K562 (cell line): ENCODE data around the gene SORCS2. TPM values are rescaled to one million over a fixed set of nuclear protein-coding genes. Genes with fewer than 3 reads are reported as not detected.

Experiments
- ATAC-seq: fragments of 200-7000 bp; cut with Tn5 transposase; 3 replicates; pipeline ENCODE4 v1.9.1; 2020; ENCODE audit warnings: moderate library complexity
- BruUV-seq: library from RNA; stranded (reverse); fragments of 400-500 nt; replicated peaks from 2 replicates; lab custom pipeline; 2021; lab: Mats Ljungman, UMichigan
- CTCF ChIA-PET: fragments of 300-600 bp; formaldehyde crosslinking; extraction: SDS; loops from one replicate; lab custom pipeline; 2021; ENCODE audit warnings: low intra/inter-chr PET ratio; lab: Yijun Ruan, JAX
- POLR2A ChIA-PET: fragments of 300-600, 350-650 bp; sonication (Branson Sonifier 250); formaldehyde crosslinking; extraction: SDS; loops from one replicate; lab custom pipeline; 2021; ENCODE audit warnings: antibody characterized with exemption, inconsistent platforms; lab: Yijun Ruan, JAX
- DNase-seq, 4 experiments: peaks; one replicate each; pipeline versions ENCODE4 v3.0.0 to v3.0.0-alpha.2; 2011 to 2018; ENCODE audit warnings: low spot score in 3 of 4, mixed read lengths in 3 of 4; ENCODE audit errors: extremely low read depth in 1 of 4
- FAIRE-seq: peaks from 2 replicates; lab custom pipeline; 2011; peaks lifted over from hg19 to GRCh38; lab: Jason Lieb, UNC
- H2AFZ ChIP-seq: 2 replicates; pipeline ENCODE4 v1.6.0; 2011; ENCODE audit warnings: low read depth, low read length, control low read depth, inconsistent platforms
- H3K27ac ChIP-seq: fragments of 200-600 bp; 3 replicates; pipeline ENCODE4 v1.8.0; 2011; ENCODE audit warnings: low read depth, mild to moderate bottlenecking, control low read depth, inconsistent platforms, low read length, moderate library complexity, mixed read lengths; ENCODE audit errors: extremely low read depth
- H3K27me3 ChIP-seq, 2 experiments: fragments of 300-600 bp in 1 of 2; 2 replicates in 1 of 2; 3 replicates in 1 of 2; pipeline versions ENCODE4 v1.6.0 to v1.8.0; 2011; ENCODE audit warnings: inconsistent platforms in 2 of 2, low read length in 2 of 2, mild to moderate bottlenecking in 1 of 2, mixed read lengths in 1 of 2, moderate library complexity in 1 of 2; ENCODE audit not compliant: control insufficient read depth in 2 of 2, insufficient read depth in 2 of 2
- H3K36me3 ChIP-seq: fragments of 300-600 bp; 3 replicates; pipeline ENCODE4 v1.8.0; 2011; ENCODE audit warnings: mild to moderate bottlenecking, low read length, inconsistent platforms; ENCODE audit not compliant: control insufficient read depth, insufficient read depth
- H3K4me1 ChIP-seq, 2 experiments: fragments of 200-600 bp in 1 of 2; replicated peaks in 1 of 2; 2 replicates in 1 of 2; 3 replicates in 1 of 2; pipeline versions ENCODE4 v1.5.1 to v1.8.0; 2011; ENCODE audit warnings: inconsistent platforms in 2 of 2, low read length in 2 of 2, mild to moderate bottlenecking in 1 of 2, mixed read lengths in 1 of 2, moderate library complexity in 1 of 2; ENCODE audit not compliant: control insufficient read depth in 2 of 2, insufficient read depth in 2 of 2
- H3K4me2 ChIP-seq: 2 replicates; pipeline ENCODE4 v1.6.1; 2011; ENCODE audit warnings: low read length, control low read depth, inconsistent platforms, mixed read lengths; ENCODE audit not compliant: insufficient read depth
- H3K4me3 ChIP-seq: fragments of 200-600 bp; sonication (generic), shearing (Covaris generic); 2 replicates; pipeline ENCODE4 v1.5.1; 2016; ENCODE audit warnings: control low read depth, inconsistent platforms
- H3K79me2 ChIP-seq: fragments of 200-600 bp; 3 replicates; pipeline ENCODE4 v1.8.0; 2011; ENCODE audit warnings: low read length, inconsistent platforms; ENCODE audit not compliant: control insufficient read depth, insufficient read depth
- H3K9ac ChIP-seq, 2 experiments: 2 replicates each; pipeline versions ENCODE4 v1.6.0 to v1.6.1; 2011; ENCODE audit warnings: low read depth in 2 of 2, low read length in 2 of 2, control low read depth in 1 of 2, inconsistent platforms in 1 of 2, mild to moderate bottlenecking in 1 of 2, mixed read lengths in 1 of 2; ENCODE audit not compliant: insufficient read depth in 1 of 2
- H3K9me1 ChIP-seq: one replicate; pipeline ENCODE4 v1.6.0; 2011; ENCODE audit warnings: inconsistent platforms, mild to moderate bottlenecking, low read length, moderate library complexity; ENCODE audit not compliant: control insufficient read depth, insufficient read depth
- H3K9me3 ChIP-seq: replicated peaks from 2 replicates; pipeline ENCODE4 v1.5.1; 2011; ENCODE audit warnings: low read depth, low read length, inconsistent platforms; ENCODE audit not compliant: control insufficient read depth, insufficient read depth
- H4K20me1 ChIP-seq: replicated peaks from 2 replicates; pipeline ENCODE4 v1.6.1; 2011; ENCODE audit warnings: low read length, inconsistent platforms, mixed read lengths; ENCODE audit not compliant: control insufficient read depth, insufficient read depth
- ESRRA ChIP-seq: fragments of 450-650 bp; IDR thresholded peaks from 2 replicates; pipeline ENCODE4 v1.6.1; 2014; ENCODE audit warnings: low read depth, mild to moderate bottlenecking, moderate library complexity, borderline replicate concordance
- XRCC4 ChIP-seq: IDR thresholded peaks from one replicate; pipeline ENCODE4 v1.6.1; 2011; ENCODE audit not compliant: insufficient read depth, insufficient read length; ENCODE audit errors: extremely low read depth
- WGBS: fragments of 100-300 bp; shearing (Covaris generic); methylation state at CpG from one replicate; pipeline ENCODE4 v1.1.6; 2016; ENCODE audit warnings: low coverage, mixed read lengths; ENCODE audit not compliant: insufficient coverage; ENCODE audit errors: missing lambda C conversion rate; 5-methylcytosine and 5-hydroxymethylcytosine counted together
- in situ Hi-C: fragments of 300-500 bp; cut with MboI; formaldehyde crosslinking; loops from 4 replicates; pipeline ENCODE4 v1.15.0; 2018; ENCODE audit warnings: inconsistent platforms, mixed read lengths
- intact Hi-C: fragments of 100-400 bp; cut with micrococcal nuclease; formaldehyde crosslinking; loops from 2 replicates; pipeline ENCODE4 v1.14.2; 2022
- polyA plus RNA-seq, 8 experiments: library from polyadenylated mRNA; depleted of rRNA in 4 of 8; stranded (reverse) in 5 of 8; unstranded in 3 of 8; fragments of >200 nt; fragmentation: Nextera tagmentation in 2 of 8; fragmentation: Illumina TruSeq in 1 of 8; extraction: Ambion mirVana in 2 of 8; extraction: Trizol in 1 of 8; gene quantifications; 2 replicates each; pipeline versions ENCODE4 v1.2.1 to v1.2.3, GENCODE V29; 2011 to 2014; ENCODE audit warnings: inconsistent platforms in 1 of 8, missing spikeins in 1 of 8
- total RNA-seq, 7 experiments: library from RNA; depleted of rRNA in 6 of 7; stranded (reverse); fragments of >200 nt in 6 of 7; fragmentation: Illumina TruSeq in 2 of 7; extraction: Trizol in 2 of 7; gene quantifications; 2 replicates each; pipeline versions ENCODE4 v1.2.1 to v1.2.3, GENCODE V29; 2011 to 2021; ENCODE audit warnings: low replicate concordance in 1 of 7
- TF ChIP-seq, protein P1 (sequence below): IDR thresholded peaks from 3 replicates; pipeline ENCODE4 v1.6.1; 2011; ENCODE audit warnings: borderline replicate concordance, mild to moderate bottlenecking, moderate library complexity; ENCODE audit not compliant: insufficient read length; ENCODE audit errors: extremely low read depth

The SORCS2 gene
- total and polyA plus RNA-seq, 9 of the 15 experiments (the other 6 are each of a cell fraction or from before 2014, with no cell fraction given), result not detected

DNA sequence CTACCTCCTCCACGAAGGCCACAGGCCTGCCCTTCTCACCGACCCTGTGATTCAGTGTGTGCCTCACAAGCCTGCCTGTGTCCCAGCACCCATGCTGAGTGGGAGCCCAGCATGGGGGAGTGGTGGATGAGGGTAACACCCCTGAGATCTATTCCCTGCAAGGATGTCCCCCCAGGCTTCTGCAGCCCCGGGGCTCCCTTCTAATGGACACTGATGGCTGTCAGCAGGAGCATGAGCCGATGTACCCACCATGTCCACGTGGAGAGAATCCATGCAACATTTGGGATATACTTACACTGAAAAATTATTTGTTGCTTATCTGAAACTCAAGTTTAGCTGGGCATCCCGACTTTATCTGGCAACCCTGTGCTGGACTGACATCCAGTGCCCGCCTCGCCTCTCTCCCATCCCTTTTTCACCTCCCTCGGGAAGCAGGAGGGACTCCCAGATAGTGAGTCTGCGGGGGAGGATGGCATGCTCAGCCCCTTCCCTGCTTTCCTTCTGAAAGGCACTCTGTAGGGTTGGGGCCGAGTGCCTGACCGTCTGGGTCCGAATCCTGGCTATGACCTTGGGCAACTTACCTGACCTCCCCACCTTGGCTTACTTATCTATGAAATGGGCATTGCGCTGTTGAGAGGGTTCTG, 46.9 kb upstream of the SORCS2 start:
- intact Hi-C loops, result no loop called here
- H3K9ac ChIP-seq, result no peak overlapping the region
- POLR2A ChIA-PET, result interaction anchor here (0.6 to 0.8 kb wide), 3 partner anchors 11 to 453 kb away, joined by 3 read pairs; no protein-coding TSS in a partner anchor
- peaks cover 61 to 73% of the 10 kb centered on the region in 2 experiments for H3K27me3 ChIP-seq
- no peak overlapping the region for H3K4me2 ChIP-seq
- TF ChIP-seq XRCC4 (no peak), ESRRA (0 out of 2 replicates have a peak, but pooled peaks have one; percentile 21)
- TF ChIP-seq, protein P1, sequence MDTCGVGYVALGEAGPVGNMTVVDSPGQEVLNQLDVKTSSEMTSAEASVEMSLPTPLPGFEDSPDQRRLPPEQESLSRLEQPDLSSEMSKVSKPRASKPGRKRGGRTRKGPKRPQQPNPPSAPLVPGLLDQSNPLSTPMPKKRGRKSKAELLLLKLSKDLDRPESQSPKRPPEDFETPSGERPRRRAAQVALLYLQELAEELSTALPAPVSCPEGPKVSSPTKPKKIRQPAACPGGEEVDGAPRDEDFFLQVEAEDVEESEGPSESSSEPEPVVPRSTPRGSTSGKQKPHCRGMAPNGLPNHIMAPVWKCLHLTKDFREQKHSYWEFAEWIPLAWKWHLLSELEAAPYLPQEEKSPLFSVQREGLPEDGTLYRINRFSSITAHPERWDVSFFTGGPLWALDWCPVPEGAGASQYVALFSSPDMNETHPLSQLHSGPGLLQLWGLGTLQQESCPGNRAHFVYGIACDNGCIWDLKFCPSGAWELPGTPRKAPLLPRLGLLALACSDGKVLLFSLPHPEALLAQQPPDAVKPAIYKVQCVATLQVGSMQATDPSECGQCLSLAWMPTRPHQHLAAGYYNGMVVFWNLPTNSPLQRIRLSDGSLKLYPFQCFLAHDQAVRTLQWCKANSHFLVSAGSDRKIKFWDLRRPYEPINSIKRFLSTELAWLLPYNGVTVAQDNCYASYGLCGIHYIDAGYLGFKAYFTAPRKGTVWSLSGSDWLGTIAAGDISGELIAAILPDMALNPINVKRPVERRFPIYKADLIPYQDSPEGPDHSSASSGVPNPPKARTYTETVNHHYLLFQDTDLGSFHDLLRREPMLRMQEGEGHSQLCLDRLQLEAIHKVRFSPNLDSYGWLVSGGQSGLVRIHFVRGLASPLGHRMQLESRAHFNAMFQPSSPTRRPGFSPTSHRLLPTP, result no peak
- no peak overlapping the region for H3K27ac ChIP-seq
- peaks cover 0 to 9% of the 10 kb centered on the region in 2 experiments; a peak in 2 of 5 replicates for H3K4me1 ChIP-seq
- H3K9me1 ChIP-seq, result no peaks in the 10 kb centered on the region
- no peaks in the 10 kb centered on the region for H3K9me3 ChIP-seq
- WGBS, result 1% methylated on average over 14 of the region's 14 CpGs
- FAIRE-seq, result no peak
- H3K4me3 ChIP-seq, result no peak overlapping the region
- 0 out of 2 replicates have a peak, but pooled peaks cover 4% of the 10 kb centered on the region for H4K20me1 ChIP-seq
- in situ Hi-C loops, result no loop called here
- H3K79me2 ChIP-seq, result no peaks in the 10 kb centered on the region
- BruUV-seq, result no TSS peak
- DNase-seq, result no peak
- no peaks in the 10 kb centered on the region for H3K36me3 ChIP-seq
- no peak overlapping the region for H2AFZ ChIP-seq
- ATAC-seq, result no peak
- CTCF ChIA-PET, result no interaction called here
